Stimulated activated CD4-positive, alpha-beta T cell treated with anti-CD3 and anti-CD28 coated beads, TNF-alpha, amount 100 ng/mL, for 24 hours (primary cell): ENCODE measurements around the gene KIF15.
"Not testable (repeated sequence)": the region's sequence is repeated elsewhere in the genome, so short reads cannot be mapped to it uniquely, and the experiment has no call there.

Source experiments
- DNase-seq, 3 experiments: peaks; one replicate each; pipeline ENCODE4 v3.0.0-alpha.2; 2020; ENCODE audit warnings: low read depth in 3 of 3

The KIF15 gene

DNA sequence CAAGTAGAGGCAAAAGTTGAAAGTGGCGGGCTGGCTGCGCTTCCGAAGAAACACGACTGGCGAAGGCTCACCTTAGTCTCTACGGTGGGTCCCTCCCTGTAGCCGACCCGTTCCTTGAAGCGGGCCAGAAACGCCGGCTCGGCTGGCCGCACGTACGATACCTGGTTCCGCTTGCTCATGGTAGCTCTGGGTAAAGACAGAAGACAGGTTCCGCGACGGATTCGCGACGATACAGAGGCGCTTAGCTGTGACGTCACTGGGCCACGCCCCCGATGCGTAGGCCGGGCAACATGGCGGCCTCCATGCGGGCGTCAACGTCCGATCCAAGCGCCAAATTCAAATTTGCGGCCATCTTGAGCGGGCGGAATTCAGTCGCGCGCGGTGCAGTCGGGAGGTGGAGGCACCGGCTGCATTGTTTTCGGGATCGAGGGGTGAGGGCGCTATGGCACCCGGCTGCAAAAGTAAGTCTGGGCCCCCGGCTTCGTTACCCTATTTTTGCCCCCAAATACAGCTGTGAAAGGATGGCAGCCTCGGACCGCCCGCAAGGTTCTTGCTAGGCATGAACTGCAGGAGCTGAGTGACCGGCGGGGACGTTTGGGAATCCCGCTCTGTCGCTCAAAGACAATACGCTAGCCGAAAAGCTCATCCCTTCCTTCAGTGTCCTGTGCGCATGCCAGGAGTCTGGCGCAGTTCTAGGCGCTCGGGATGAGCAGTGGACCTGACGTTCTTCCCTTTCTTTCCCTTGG lies at the start of gene KIF15, which contains the start of gene KIAA1143:
KIF15 (plus strand) TSS at position 371 of the 746 bp plus-strand sequence; CDS start at position 443, 72 bp downstream.
KIAA1143 (minus strand) TSS at position 196 of the 746 bp plus-strand sequence; CDS start at position 179, 17 bp downstream.
- peak; percentile 98 for DNase-seq

GRCh38 chr3:44712455-44713075 lies 49.0 kb upstream of the KIF15 start, which contains the start of gene ZNF502:
ZNF502 (plus strand) TSS chr3:44712660; CDS start chr3:44720262, 7,602 bp downstream.
- DNase-seq = peak; percentile 18 to 66 (median 54)

DNA sequence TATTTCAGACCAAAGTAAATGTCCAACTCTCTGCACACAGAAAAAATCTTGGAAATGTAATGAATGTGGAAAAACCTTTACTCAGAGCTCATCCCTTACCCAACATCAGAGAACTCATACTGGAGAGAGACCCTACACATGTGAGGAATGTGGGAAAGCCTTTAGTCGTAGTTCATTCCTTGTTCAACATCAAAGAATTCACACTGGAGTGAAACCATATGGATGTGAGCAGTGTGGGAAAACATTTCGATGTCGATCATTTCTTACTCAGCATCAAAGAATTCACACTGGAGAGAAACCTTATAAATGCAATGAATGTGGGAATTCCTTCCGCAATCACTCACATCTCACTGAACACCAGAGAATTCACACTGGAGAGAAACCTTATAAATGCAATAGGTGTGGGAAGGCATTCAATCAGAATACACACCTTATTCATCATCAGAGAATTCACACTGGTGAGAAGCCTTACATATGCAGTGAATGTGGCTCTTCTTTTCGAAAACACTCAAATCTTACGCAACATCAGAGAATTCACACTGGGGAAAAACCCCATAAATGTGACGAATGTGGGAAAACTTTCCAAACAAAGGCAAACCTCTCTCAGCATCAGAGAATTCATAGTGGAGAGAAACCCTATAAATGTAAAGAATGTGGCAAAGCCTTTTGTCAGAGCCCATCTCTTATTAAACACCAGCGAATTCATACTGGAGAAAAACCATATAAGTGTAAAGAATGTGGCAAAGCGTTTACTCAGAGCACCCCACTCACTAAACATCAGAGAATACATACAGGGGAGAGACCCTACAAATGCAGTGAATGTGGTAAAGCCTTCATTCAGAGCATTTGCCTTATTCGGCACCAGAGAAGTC lies 40.1 kb upstream of the KIF15 start:
- no peak for DNase-seq

DNA sequence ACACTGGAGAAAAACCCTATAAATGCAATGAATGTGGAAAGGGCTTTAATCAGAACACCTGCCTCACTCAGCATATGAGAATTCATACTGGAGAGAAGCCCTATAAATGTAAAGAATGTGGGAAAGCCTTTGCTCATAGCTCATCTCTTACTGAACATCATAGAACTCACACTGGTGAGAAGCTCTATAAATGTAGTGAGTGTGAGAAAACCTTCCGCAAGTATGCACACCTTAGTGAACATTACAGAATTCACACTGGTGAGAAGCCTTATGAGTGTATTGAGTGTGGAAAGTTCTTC lies 39.5 kb upstream of the KIF15 start:
- no peak for DNase-seq

DNA sequence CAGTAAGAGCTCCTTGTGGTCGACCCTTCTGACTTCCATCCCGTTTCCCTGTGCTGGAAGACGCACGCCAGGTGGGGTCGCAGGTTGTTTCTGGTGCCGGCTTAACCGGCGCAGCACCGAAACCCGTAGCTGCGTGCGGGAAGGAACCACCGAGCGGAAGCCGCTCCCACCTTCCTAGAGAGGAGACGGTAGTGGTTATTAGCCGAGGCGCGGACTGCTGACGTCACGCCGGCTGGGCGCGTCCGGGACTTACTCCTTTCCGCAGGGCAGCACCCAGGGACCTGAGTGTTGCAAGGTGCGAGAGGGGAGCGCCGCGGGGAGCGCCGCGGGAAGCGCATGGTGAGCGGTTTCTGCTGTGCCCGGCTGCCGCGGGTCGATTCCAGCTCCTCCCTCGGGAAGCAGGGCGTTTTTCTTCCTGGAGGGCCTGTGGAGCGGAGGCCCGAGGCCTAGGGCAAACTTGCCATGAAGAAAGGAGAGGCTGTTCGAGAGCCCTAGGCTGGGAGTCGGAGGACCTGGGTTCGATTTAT lies 32.1 kb upstream of the KIF15 start, which contains the start of gene ZNF501:
ZNF501 (plus strand) TSS at position 252 of the 527 bp plus-strand sequence. CDS start 4,787 bp downstream, outside the sequence.
- peak; percentile 72 to 89 (median 79) for DNase-seq

GRCh38 chr3:44734646-44735168 lies 26.9 kb upstream of the KIF15 start:
- DNase-seq = no peak

GRCh38 chr3:44761101-44761423 lies 532 bp upstream of the KIF15 start:
- DNase-seq = no peak

GRCh38 chr3:44762170-44762677 lies 630 bp downstream of the KIF15 start:
- no peak for DNase-seq

DNA sequence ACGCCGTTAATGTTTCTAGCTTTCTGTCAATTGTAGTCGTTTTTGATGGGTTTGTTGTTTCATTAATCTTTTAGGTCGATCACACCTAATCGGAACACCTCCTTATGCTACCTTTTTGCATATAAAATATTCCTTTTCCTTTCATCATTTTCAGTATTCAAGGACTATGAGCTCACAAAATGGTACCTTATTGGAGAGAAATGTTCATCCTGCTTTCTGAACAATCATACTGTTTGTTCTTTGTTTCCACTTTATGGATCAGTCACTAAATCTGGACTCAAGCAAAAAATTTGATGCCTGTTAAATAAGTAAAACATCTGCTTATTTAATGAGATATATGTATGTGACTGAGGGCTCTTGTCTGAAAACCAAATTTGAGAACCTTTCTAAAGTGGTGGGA lies 1.1 kb downstream of the KIF15 start:
- no peak for DNase-seq

GRCh38 chr3:44764248-44764647 lies 2.7 kb downstream of the KIF15 start:
- DNase-seq = no peak

- DNase-seq = no peak
Measured at GRCh38 chr3:44771424-44772098, 10.0 kb downstream of the KIF15 start.

DNA sequence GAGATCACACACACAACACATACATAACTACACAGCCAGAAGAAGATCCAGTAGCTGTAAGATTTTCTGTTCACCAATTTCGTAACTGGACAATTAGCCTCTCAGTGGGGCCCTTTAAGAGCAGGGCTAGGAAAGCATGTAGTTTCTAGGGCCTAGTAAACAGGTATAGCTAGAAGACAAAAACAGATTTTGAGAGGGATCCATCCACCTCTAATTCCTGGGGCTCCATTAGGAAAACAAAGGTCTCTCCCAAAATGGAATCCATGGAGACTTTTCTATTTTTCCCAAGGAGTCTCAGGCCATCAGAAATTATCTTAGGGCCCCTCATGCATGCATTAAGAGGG lies 10.5 kb downstream of the KIF15 start:
- no peak for DNase-seq

- DNase-seq = no peak
Measured at GRCh38 chr3:44782891-44783290, 21.3 kb downstream of the KIF15 start.

GRCh38 chr3:44795197-44795596 lies 33.6 kb downstream of the KIF15 start:
- DNase-seq = no peak

- DNase-seq = no peak
Measured at GRCh38 chr3:44802011-44802410, 40.4 kb downstream of the KIF15 start.

DNA sequence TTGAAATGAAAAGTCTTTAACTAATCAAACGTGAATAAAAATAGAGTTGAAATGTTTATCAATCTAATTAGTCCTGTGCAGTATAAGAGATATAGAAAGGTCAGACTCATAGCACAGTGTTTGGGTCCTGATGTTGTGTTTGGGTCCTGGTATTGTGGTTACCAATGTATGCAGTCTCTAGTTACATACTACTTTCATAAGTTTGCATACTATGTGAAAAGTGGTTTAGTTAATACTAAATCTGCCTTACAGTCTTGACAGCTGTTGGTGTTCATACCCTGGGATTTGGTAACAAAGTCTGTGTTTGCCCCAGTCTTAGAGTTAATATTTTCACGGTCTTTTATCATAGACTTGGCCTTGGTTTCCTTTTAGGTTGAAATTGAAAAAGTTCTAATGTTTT lies 41.7 kb downstream of the KIF15 start:
- DNase-seq = no peak

DNA sequence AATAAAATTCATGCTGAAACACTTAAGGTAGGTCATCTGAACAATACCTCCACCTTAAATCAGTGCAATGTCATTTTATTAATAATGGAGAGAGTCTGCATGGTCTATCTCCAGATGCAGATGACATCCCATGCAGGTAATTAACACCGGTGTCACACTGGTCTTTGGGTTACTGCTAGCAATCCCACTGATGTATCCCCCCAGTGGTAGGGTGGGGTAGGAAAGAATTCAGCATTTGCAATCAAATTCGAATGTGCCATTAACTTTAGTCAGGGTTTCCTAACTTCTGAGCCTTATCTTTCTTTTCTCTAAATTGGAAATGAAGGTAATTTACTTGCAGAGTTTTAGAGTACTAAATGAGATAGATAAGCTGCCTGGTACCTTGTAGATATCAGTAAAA lies 44.4 kb downstream of the KIF15 start:
- DNase-seq = no peak

DNA sequence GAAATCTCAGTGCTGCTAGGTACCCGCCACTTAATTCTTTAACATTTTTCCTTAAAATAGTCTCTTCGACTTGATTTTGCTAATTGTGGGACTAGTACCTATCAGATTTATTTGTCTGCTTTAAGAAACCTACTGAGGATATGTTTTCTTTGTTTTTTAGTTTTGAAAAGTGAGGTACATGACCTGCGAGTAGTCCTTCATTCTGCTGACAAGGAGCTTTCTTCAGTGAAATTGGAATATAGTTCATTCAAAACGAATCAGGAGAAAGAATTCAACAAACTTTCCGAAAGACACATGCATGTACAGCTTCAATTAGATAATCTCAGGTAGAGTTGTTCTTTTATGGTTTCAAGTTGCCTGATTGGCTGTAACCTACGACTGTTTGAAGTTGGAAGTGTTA lies 53.2 kb downstream of the KIF15 start:
- DNase-seq = no peak

GRCh38 chr3:44816334-44816733 lies 54.7 kb downstream of the KIF15 start:
- DNase-seq = not testable (repeated sequence)

DNA sequence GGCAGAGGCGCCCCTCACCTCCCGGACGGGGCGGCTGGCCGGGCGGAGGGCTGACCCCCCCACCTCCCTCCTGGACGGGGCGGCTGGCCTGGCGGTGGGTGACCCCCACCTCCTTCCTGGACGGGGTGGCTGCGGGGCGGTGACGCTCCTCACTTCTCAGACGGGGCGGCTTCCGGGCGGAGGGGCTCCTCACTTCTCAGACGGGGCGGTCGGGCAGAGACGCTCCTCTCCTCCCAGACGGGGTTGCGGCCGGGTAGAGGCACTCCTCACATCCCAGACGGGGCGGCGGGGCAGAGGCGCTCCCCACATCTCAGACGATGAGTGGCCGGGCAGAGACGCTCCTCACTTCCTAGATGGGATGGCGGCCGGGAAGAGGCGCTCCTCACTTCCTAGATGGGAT lies 59.6 kb downstream of the KIF15 start:
- not testable (repeated sequence) for DNase-seq

DNA sequence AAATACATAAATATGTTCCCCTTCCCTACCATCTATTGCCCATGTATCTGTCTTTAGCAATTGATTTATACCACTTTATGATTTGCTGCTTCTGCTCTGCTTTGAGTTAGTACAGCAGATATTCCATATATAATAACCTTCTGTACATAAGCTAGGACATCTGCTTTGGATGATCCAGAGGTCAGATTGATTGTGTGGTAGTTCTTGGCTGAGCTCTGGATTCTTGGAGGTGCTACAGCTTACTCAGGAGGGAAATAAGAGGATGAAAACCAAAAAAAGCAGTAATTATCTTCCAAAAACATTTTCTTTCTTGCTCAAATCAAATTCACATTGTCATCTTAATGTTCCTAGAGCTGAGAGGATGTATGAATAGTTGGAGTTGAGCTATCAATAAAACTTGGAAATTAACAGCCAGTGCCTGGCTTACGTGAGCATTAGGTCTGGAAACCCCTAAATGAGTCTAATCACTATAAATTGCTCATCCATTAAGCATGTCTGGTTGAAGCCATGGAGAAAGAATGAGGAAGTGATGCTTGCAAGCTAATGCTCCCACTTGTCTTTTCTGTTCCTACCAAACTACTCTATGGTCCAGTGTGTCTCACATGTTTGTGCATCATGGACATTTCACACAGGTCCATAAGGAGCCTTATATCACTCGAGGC lies 63.8 kb downstream of the KIF15 start:
- no peak for DNase-seq
